ENCODE results near the gene ALKBH2.

ALKBH2 gene

GRCh38 chr12:109093022-109093918 lies at the start of gene ALKBH2:
Gene ALKBH2 (minus strand): TSS chr12:109093472. CDS start chr12:109092786, 686 bp downstream.
- DNase-seq (ENCODE audit: low read depth), result peak; percentile 91

- DNase-seq (ENCODE audit: low read depth), result no peak
These were observed 47.3 kb upstream of the ALKBH2 start for GRCh38 chr12:109140560-109140959.

GRCh38 chr12:109139791-109140190 lies 46.5 kb upstream of the ALKBH2 start:
- no peak for DNase-seq (ENCODE audit: low read depth)

- no peak for DNase-seq (ENCODE audit: low read depth)
These were observed 46.1 kb upstream of the ALKBH2 start for GRCh38 chr12:109139360-109139759.

GRCh38 chr12:109137055-109137454 lies 43.8 kb upstream of the ALKBH2 start:
- DNase-seq (ENCODE audit: low read depth), result no peak

GRCh38 chr12:109134186-109134917 lies 41.1 kb upstream of the ALKBH2 start:
- no peak for DNase-seq (ENCODE audit: low read depth)

- DNase-seq (ENCODE audit: low read depth), result no peak
These were observed 38.1 kb upstream of the ALKBH2 start for GRCh38 chr12:109131154-109132050.

- no peak for DNase-seq (ENCODE audit: low read depth)
These were observed 37.3 kb upstream of the ALKBH2 start for GRCh38 chr12:109130297-109131153.

GRCh38 chr12:109127533-109128242 lies 34.4 kb upstream of the ALKBH2 start:
- no peak for DNase-seq (ENCODE audit: low read depth)

GRCh38 chr12:109126784-109127183 lies 33.5 kb upstream of the ALKBH2 start:
- DNase-seq (ENCODE audit: low read depth), result no peak

- DNase-seq (ENCODE audit: low read depth), result no peak
These were observed 32.5 kb upstream of the ALKBH2 start for GRCh38 chr12:109125791-109126190.

- DNase-seq (ENCODE audit: low read depth), result no peak
These were observed 31.8 kb upstream of the ALKBH2 start for GRCh38 chr12:109124878-109125648.

- no peak for DNase-seq (ENCODE audit: low read depth)
These were observed 28.1 kb upstream of the ALKBH2 start for GRCh38 chr12:109121346-109121880.

GRCh38 chr12:109120557-109120956 lies 27.3 kb upstream of the ALKBH2 start:
- DNase-seq (ENCODE audit: low read depth), result no peak

GRCh38 chr12:109120095-109120494 lies 26.8 kb upstream of the ALKBH2 start:
- DNase-seq (ENCODE audit: low read depth), result no peak

- DNase-seq (ENCODE audit: low read depth), result no peak
These were observed 23.3 kb upstream of the ALKBH2 start for GRCh38 chr12:109116611-109116949.

- DNase-seq (ENCODE audit: low read depth), result no peak
These were observed 22.7 kb upstream of the ALKBH2 start, which contains the start of gene ACACB for GRCh38 chr12:109115758-109116610. Gene ACACB (plus strand): TSS chr12:109116587. CDS start chr12:109139406, 22,819 bp downstream.

- no peak for DNase-seq (ENCODE audit: low read depth)
These were observed 22.1 kb upstream of the ALKBH2 start for GRCh38 chr12:109115404-109115757.

- no peak for DNase-seq (ENCODE audit: low read depth)
These were observed 21.4 kb upstream of the ALKBH2 start for GRCh38 chr12:109114644-109115043.
